Prostate gland (tissue), 2 donors: ENCODE data around the gene TSSK3.

Experiments
- CTCF ChIP-seq, 4 experiments: fragments of 200-600 bp in 2 of 4; fragments of 450-650 bp in 2 of 4; sonication (generic) in 2 of 4; IDR thresholded peaks; 1 replicate in 3 of 4; 2 replicates in 1 of 4; pipeline ENCODE4 v1.5.1; 2016 to 2019; ENCODE audit warnings: antibody characterized with exemption in 4 of 4, mild to moderate bottlenecking in 2 of 4, moderate library complexity in 2 of 4
- POLR2A ChIP-seq: fragments of 450-650 bp; IDR thresholded peaks from one replicate; pipeline ENCODE4 v1.6.1; 2016; ENCODE audit warnings: antibody characterized with exemption, mild to moderate bottlenecking
- POLR2AphosphoS5 ChIP-seq: sonication (generic); formaldehyde crosslinking; IDR thresholded peaks from one replicate; pipeline ENCODE4 v1.6.1; 2017; ENCODE audit warnings: antibody characterized with exemption

DNA sequence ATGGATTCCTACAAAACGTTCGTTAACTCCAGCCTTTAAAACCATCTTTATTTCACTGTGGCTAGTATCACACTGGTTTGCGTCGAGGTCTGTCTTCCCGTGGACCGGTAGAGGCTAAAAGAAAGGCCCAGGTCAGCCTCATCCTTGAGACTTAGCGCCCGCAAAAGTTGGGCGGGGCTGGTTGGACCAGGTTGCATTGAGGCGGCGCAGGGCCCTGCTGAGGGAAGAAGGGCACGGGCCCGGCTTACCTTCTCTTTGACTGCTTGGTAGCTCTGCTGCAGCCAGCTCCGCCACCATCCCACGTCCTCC, 31.4 kb downstream of the TSSK3 start:
- TF ChIP-seq CTCF (IDR thresholded peaks at IDR 0.05) = no peak
- TF ChIP-seq POLR2A = no peak
- TF ChIP-seq POLR2AphosphoS5 = no peak
